Measurements from ENCODE around the gene EFNA1. TPM values are rescaled to one million over a fixed set of nuclear protein-coding genes. Genes with fewer than 3 reads are reported as not detected.

EFNA1 gene
- total RNA-seq, 1 experiment from 2014 or later = 19.7 TPM

- TF ChIP-seq SP1 (IDR thresholded peaks at IDR 0.05; ENCODE audit: low read depth) (no peak), SIN3A (IDR thresholded peaks at IDR 0.05; ENCODE audit: low read depth) (no peak), JUND (IDR thresholded peaks at IDR 0.05) (no peak), FOSL1 (IDR thresholded peaks at IDR 0.05; ENCODE audit: low read depth) (no peak)
Measured at GRCh38 chr1:155108296-155108695, 19.4 kb upstream of the EFNA1 start (continued).

- ChIA-PET CTCF (no interaction called here), RAD21 (ENCODE audit: low non-redundant PET in 1 of 2, low total read pairs in 2 of 2, uncharacterized antibody in 2 of 2, unreplicated experiment in 2 of 2) (no interaction called here), POLR2A (no interaction called here)
- Histone ChIP-seq H3K27me3 (ENCODE audit: insufficient read depth, low read length) (no peaks in the 10 kb centered on the region), H3K27ac (ENCODE audit: low read depth, low read length) (no peak overlapping the region), H3K9me2 (ENCODE audit: insufficient read depth) (no peaks in the 10 kb centered on the region), H3K9me3 (ENCODE audit: control insufficient read depth in 1 of 2, insufficient read depth in 1 of 2, low read depth in 1 of 2, low read length in 2 of 2) (no peaks in the 10 kb centered on the region), H3K4me2 (ENCODE audit: low read length) (no peak overlapping the region), H3K36me3 (ENCODE audit: control insufficient read depth in 1 of 2, insufficient read depth in 2 of 2, low read length in 2 of 2) (no peaks in the 10 kb centered on the region), H2AFZ (ENCODE audit: low read depth, low read length, poor library complexity, severe bottlenecking) (no peak overlapping the region), H3K4me3 (replicated peaks in 1 of 2; ENCODE audit: low read depth in 1 of 2, low read length in 2 of 2) (no peak overlapping the region), H4K20me1 (ENCODE audit: insufficient read depth) (no peaks in the 10 kb centered on the region), H3K79me2 (ENCODE audit: insufficient read depth, low read length) (no peaks in the 10 kb centered on the region), H3K4me1 (ENCODE audit: control insufficient read depth in 1 of 2, insufficient read depth in 2 of 2, low read length in 2 of 2) (peaks cover 0 to 3% of the 10 kb centered on the region in 2 experiments; a peak in 1 of 4 replicates), H3K9ac (ENCODE audit: low read length) (no peak overlapping the region)
- ATAC-seq (no peak), DNase-seq (ENCODE audit: low read depth, low spot score) (no peak)
- no TSS peak for BruUV-seq (replicated peaks)
- TF ChIP-seq JUND (IDR thresholded peaks at IDR 0.05) (no peak), SIN3A (IDR thresholded peaks at IDR 0.05; ENCODE audit: low read depth) (no peak), EGR1 (IDR thresholded peaks at IDR 0.05; ENCODE audit: low read depth) (no peak), EZH2 (IDR thresholded peaks at IDR 0.05) (no peak), YY1 (IDR thresholded peaks at IDR 0.05; ENCODE audit: extremely low read depth, insufficient replicate concordance, low read depth, low read length) (no peak), RAD21 (IDR thresholded peaks at IDR 0.05; ENCODE audit: low read depth) (no peak), POLR2A (IDR thresholded peaks at IDR 0.05; ENCODE audit: borderline replicate concordance, extremely low read depth, insufficient read depth, insufficient read length) (no peak)
- intact Hi-C loops (cut with micrococcal nuclease) = loop anchor here (5.0 kb wide), 1 partner anchor 57 kb away; no protein-coding TSS in a partner anchor
Measured at GRCh38 chr1:155110381-155110780, 17.3 kb upstream of the EFNA1 start.

- H3K36me3 ChIP-seq (ENCODE audit: control insufficient read depth in 1 of 2, insufficient read depth in 2 of 2, low read length in 2 of 2) = no peaks in the 10 kb centered on the region
- no peaks in the 10 kb centered on the region for H3K9me3 ChIP-seq (ENCODE audit: control insufficient read depth in 1 of 2, insufficient read depth in 1 of 2, low read depth in 1 of 2, low read length in 2 of 2)
- CTCF ChIA-PET = no interaction called here
- H3K9ac ChIP-seq (ENCODE audit: low read length) = no peak overlapping the region
- RAD21 ChIA-PET (ENCODE audit: low non-redundant PET in 1 of 2, low total read pairs in 2 of 2, uncharacterized antibody in 2 of 2, unreplicated experiment in 2 of 2) = no interaction called here
- intact Hi-C loops (cut with micrococcal nuclease) = loop anchor here (5.0 kb wide), 1 partner anchor 56 kb away; no protein-coding TSS in a partner anchor
- no TSS peak for BruUV-seq (replicated peaks)
- H3K27me3 ChIP-seq (ENCODE audit: insufficient read depth, low read length) = no peaks in the 10 kb centered on the region
- H3K4me2 ChIP-seq (ENCODE audit: low read length) = no peak overlapping the region
- peaks cover 0 to 3% of the 10 kb centered on the region in 2 experiments; a peak in 1 of 4 replicates for H3K4me1 ChIP-seq (ENCODE audit: control insufficient read depth in 1 of 2, insufficient read depth in 2 of 2, low read length in 2 of 2)
- DNase-seq (ENCODE audit: low read depth, low spot score) = no peak
- no peaks in the 10 kb centered on the region for H3K79me2 ChIP-seq (ENCODE audit: insufficient read depth, low read length)
- no peaks in the 10 kb centered on the region for H4K20me1 ChIP-seq (ENCODE audit: insufficient read depth)
- H3K4me3 ChIP-seq (replicated peaks in 1 of 2; ENCODE audit: low read depth in 1 of 2, low read length in 2 of 2) = no peak overlapping the region
- no peak for TF ChIP-seq SRF (IDR thresholded peaks at IDR 0.05; ENCODE audit: low read depth)
- no peak for ATAC-seq
- H3K27ac ChIP-seq (ENCODE audit: low read depth, low read length) = no peak overlapping the region
- no peaks in the 10 kb centered on the region for H3K9me2 ChIP-seq (ENCODE audit: insufficient read depth)
- POLR2A ChIA-PET = no interaction called here
- H2AFZ ChIP-seq (ENCODE audit: low read depth, low read length, poor library complexity, severe bottlenecking) = no peak overlapping the region
Measured at GRCh38 chr1:155110826-155111225, 16.9 kb upstream of the EFNA1 start.

Measured in HCT116 (cell line).